SK-N-SH (cell line): ENCODE data around the gene BLOC1S3. TPM values are rescaled to one million over a fixed set of nuclear protein-coding genes. Genes with fewer than 3 reads are reported as not detected.

Experiments
- CTCF ChIA-PET: fragments of 300-600, 350-600 bp; formaldehyde crosslinking; extraction: SDS; loops from one replicate; lab custom pipeline; 2021; lab: Yijun Ruan, JAX
- POLR2A ChIA-PET: fragments of 350-600 bp; sonication (Branson Sonifier 250); formaldehyde crosslinking; extraction: SDS; loops from one replicate; lab custom pipeline; 2020; ENCODE audit warnings: antibody characterized with exemption, inconsistent platforms; lab: Yijun Ruan, JAX
- DNase-seq: peaks from one replicate; pipeline ENCODE4 v3.0.0; 2012
- H2AFZ ChIP-seq: fragments of 200-600 bp; sonication (generic); 2 replicates; pipeline ENCODE4 v1.8.1; 2016; ENCODE audit warnings: antibody characterized with exemption, mild to moderate bottlenecking, low read depth
- H3F3A ChIP-seq: fragments of 200-600 bp; sonication (generic); replicated peaks from 2 replicates; pipeline ENCODE3; 2016; ENCODE audit warnings: antibody characterized with exemption, mild to moderate bottlenecking; ENCODE audit not compliant: insufficient read depth
- H3K27ac ChIP-seq, 2 experiments: fragments of 200-500 bp in 1 of 2; fragments of 200-600 bp in 1 of 2; sonication (Bioruptor generic) in 1 of 2; sonication (generic), shearing (Covaris generic) in 1 of 2; 2 replicates each; pipeline versions ENCODE4 v1.5.1 to v1.6.1; 2014 to 2016; ENCODE audit warnings: low read depth in 2 of 2, inconsistent platforms in 1 of 2, low read length in 1 of 2, mild to moderate bottlenecking in 1 of 2, mixed read lengths in 1 of 2
- H3K27me3 ChIP-seq: fragments of 200-600 bp; sonication (generic), shearing (Covaris generic); 2 replicates; pipeline ENCODE4 v1.6.1; 2016; ENCODE audit warnings: mixed run types; ENCODE audit not compliant: insufficient read depth
- H3K36me3 ChIP-seq, 2 experiments: fragments of 200-500 bp in 1 of 2; fragments of 200-600 bp in 1 of 2; sonication (Bioruptor generic) in 1 of 2; sonication (generic) in 1 of 2; replicated peaks in 1 of 2; 2 replicates each; pipeline versions ENCODE3 to v1.5.1; 2014 to 2016; ENCODE audit warnings: low read length in 1 of 2, mild to moderate bottlenecking in 1 of 2; ENCODE audit not compliant: insufficient read depth in 2 of 2, control insufficient read depth in 1 of 2
- H3K4me1 ChIP-seq, 2 experiments: fragments of 200-500 bp in 1 of 2; fragments of 200-600 bp in 1 of 2; sonication (Bioruptor generic) in 1 of 2; sonication (generic), shearing (Covaris generic) in 1 of 2; 2 replicates each; pipeline versions ENCODE4 v1.5.1 to v1.6.1; 2014 to 2016; ENCODE audit warnings: low read depth in 1 of 2, low read length in 1 of 2, mixed run types in 1 of 2; ENCODE audit not compliant: insufficient read depth in 2 of 2, control insufficient read depth in 1 of 2
- H3K4me2 ChIP-seq: fragments of 200-600 bp; sonication (generic), shearing (Covaris generic); 2 replicates; pipeline ENCODE4 v1.6.1; 2017; ENCODE audit warnings: mixed run types
- H3K4me3 ChIP-seq, 2 experiments: fragments of 200-500 bp in 1 of 2; fragments of 200-600 bp in 1 of 2; sonication (Bioruptor generic) in 1 of 2; sonication (generic), shearing (Covaris generic) in 1 of 2; 2 replicates each; pipeline versions ENCODE4 v1.5.1 to v1.8.1; 2014 to 2016; ENCODE audit warnings: low read depth in 2 of 2, inconsistent platforms in 1 of 2, low read length in 1 of 2, mild to moderate bottlenecking in 1 of 2, mixed read lengths in 1 of 2, moderate library complexity in 1 of 2
- H3K79me2 ChIP-seq: fragments of 200-600 bp; sonication (generic); 2 replicates; pipeline ENCODE4 v1.8.1; 2017; ENCODE audit warnings: mild to moderate bottlenecking; ENCODE audit not compliant: insufficient read depth
- H3K9ac ChIP-seq: fragments of 200-600 bp; sonication (generic); 2 replicates; pipeline ENCODE4 v1.6.1; 2017; ENCODE audit warnings: mixed run types
- H3K9me2 ChIP-seq: fragments of 200-600 bp; sonication (generic); 2 replicates; pipeline ENCODE4 v1.6.1; 2017; ENCODE audit warnings: mixed run types
- H3K9me3 ChIP-seq: fragments of 200-600 bp; sonication (generic); 2 replicates; pipeline ENCODE4 v1.6.1; 2017; ENCODE audit warnings: mixed run types, mild to moderate bottlenecking, moderate library complexity
- H4K20me1 ChIP-seq: fragments of 200-600 bp; sonication (generic); 2 replicates; pipeline ENCODE4 v1.6.1; 2017; ENCODE audit warnings: mild to moderate bottlenecking, mixed run types; ENCODE audit not compliant: insufficient read depth
- CHD2 ChIP-seq: fragments of 150-350 bp; IDR thresholded peaks from 2 replicates; pipeline ENCODE4 v1.6.1; 2018; ENCODE audit warnings: low read length; ENCODE audit not compliant: partially characterized antibody
- ELF1 ChIP-seq: IDR thresholded peaks from 2 replicates; pipeline ENCODE4 v1.4.0; 2012
- EZH2phosphoT487 ChIP-seq: fragments of 200-600 bp; sonication (generic); IDR thresholded peaks from 2 replicates; pipeline ENCODE4 v1.6.1; 2017; ENCODE audit warnings: low read depth, mixed run types, mild to moderate bottlenecking, antibody characterized with exemption, moderate library complexity, borderline replicate concordance
- FOSL2 ChIP-seq: IDR thresholded peaks from 2 replicates; pipeline ENCODE4 v1.4.0; 2012; ENCODE audit warnings: low read depth, mild to moderate bottlenecking, moderate library complexity, borderline replicate concordance
- FOXJ3 ChIP-seq: sonication (generic); formaldehyde crosslinking; IDR thresholded peaks from 2 replicates; pipeline ENCODE4 v1.5.1; 2020; ENCODE audit warnings: mild to moderate bottlenecking, missing genetic modification reagents
- GATA2 ChIP-seq: sonication (generic); formaldehyde crosslinking; IDR thresholded peaks from 2 replicates; pipeline ENCODE4 v1.5.0; 2020; ENCODE audit warnings: mild to moderate bottlenecking, missing genetic modification reagents
- NFIC ChIP-seq: IDR thresholded peaks from 2 replicates; pipeline ENCODE4 v1.4.0; 2012; ENCODE audit warnings: borderline replicate concordance
- NRF1 ChIP-seq: IDR thresholded peaks from 2 replicates; pipeline ENCODE4 v1.6.1; 2012; ENCODE audit warnings: low read depth, mild to moderate bottlenecking, low read length
- RAD21 ChIP-seq: IDR thresholded peaks from 2 replicates; pipeline ENCODE4 v1.6.1; 2012; ENCODE audit warnings: mild to moderate bottlenecking, low read length
- RCOR1 ChIP-seq: fragments of 150-350 bp; IDR thresholded peaks from 2 replicates; pipeline ENCODE4 v1.6.1; 2017; ENCODE audit warnings: antibody characterized with exemption, low read length
- RFX5 ChIP-seq: IDR thresholded peaks from 2 replicates; pipeline ENCODE4 v1.6.1; 2012; ENCODE audit warnings: mild to moderate bottlenecking, improper control_type of control experiment, low read length
- TCF12 ChIP-seq: IDR thresholded peaks from 2 replicates; pipeline ENCODE4 v1.4.0; 2012
- TEAD4 ChIP-seq: IDR thresholded peaks from 2 replicates; pipeline ENCODE4 v1.4.0; 2012; ENCODE audit warnings: mild to moderate bottlenecking, borderline replicate concordance; ENCODE audit not compliant: insufficient read depth
- whole genome bisulfite sequencing: methylation state at CpG from one replicate; pipeline ENCODE4 v1.1.6; 2017; ENCODE audit warnings: low lambda C conversion rate; 5-methylcytosine and 5-hydroxymethylcytosine counted together
- polyA plus RNA-seq, 3 experiments: library from polyadenylated mRNA; depleted of rRNA; stranded (reverse); fragments of >200 nt; gene quantifications; 2 replicates each; pipeline ENCODE4 v1.2.3, GENCODE V29; 2012
- TF ChIP-seq, protein P1 (sequence below): fragments of 150-350 bp; IDR thresholded peaks from 2 replicates; pipeline ENCODE4 v1.6.1; 2016; ENCODE audit warnings: mild to moderate bottlenecking, low read depth, low read length
- TF ChIP-seq, protein P2 (sequence below): IDR thresholded peaks from 2 replicates; pipeline ENCODE4 v1.4.0; 2012; ENCODE audit warnings: low read depth, borderline replicate concordance
- TF ChIP-seq, protein P3 (sequence below): IDR thresholded peaks from 2 replicates; pipeline ENCODE4; 2012
- TF ChIP-seq, protein P4 (sequence below): IDR thresholded peaks from 2 replicates; pipeline ENCODE4 v1.4.0; 2012; ENCODE audit warnings: low read depth, borderline replicate concordance

The BLOC1S3 gene
- polyA plus RNA-seq, 1 of the 3 experiments (the other 2 are of a cell fraction): 3.0 TPM

DNA sequence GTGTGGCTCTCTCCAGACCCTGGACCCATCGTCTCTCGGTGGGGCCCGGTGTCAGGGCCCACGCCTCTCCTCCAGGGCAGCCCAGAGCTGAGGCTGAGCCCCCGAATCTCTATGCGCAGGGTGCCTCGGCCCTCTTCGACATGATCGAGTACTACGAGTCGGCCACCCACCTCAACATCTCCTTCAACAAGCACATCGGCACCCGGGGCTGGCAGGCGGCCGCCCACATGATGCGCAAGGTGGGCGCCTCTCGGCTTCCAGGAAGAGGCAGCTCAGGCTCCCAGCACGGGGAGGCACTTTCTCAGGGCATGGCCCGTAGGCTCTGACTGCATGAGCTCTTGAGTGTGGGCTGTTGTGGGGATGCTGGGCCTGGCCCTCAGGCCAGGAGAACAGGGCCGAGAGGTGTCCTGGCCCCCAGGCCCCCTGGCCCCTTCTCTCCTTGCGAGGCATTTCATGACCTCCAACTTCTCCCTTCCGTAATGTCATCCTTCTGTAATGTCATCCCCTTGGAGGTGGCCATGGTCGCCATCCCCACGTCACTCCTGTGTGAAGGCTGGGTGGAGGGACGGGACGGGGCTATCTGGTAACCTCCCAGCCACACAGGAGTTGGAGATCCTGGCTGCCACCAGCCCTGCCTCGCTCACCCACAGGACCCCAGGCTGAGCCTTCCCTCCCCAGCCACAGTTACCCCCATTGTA, 37.2 kb upstream of the BLOC1S3 start:
- no peak for DNase-seq
- Histone ChIP-seq H3K9me3 (no peaks in the 10 kb centered on the region), H3K9ac (no peak overlapping the region), H3K27me3 (no peaks in the 10 kb centered on the region), H3K27ac (no peak overlapping the region), H3K36me3 (peaks cover 0 to 37% of the 10 kb centered on the region in 2 experiments), H3K4me3 (no peak overlapping the region), H4K20me1 (0 out of 2 replicates have a peak, but pooled peaks cover 9% of the 10 kb centered on the region), H2AFZ (no peak overlapping the region), H3K79me2 (peaks cover 18% of the 10 kb centered on the region; the same call in 1 of the 2 replicates), H3K9me2 (no peaks in the 10 kb centered on the region)
- ChIA-PET CTCF (interaction anchor here (0.7 to 2.0 kb wide), 3 partner anchors 11 to 197 kb away, joined by 3 to 8 read pairs (median 7); no protein-coding TSS in a partner anchor), POLR2A (no interaction called here)
- 96% methylated on average over 26 of the region's 28 CpGs for WGBS
- TF ChIP-seq, protein P1, sequence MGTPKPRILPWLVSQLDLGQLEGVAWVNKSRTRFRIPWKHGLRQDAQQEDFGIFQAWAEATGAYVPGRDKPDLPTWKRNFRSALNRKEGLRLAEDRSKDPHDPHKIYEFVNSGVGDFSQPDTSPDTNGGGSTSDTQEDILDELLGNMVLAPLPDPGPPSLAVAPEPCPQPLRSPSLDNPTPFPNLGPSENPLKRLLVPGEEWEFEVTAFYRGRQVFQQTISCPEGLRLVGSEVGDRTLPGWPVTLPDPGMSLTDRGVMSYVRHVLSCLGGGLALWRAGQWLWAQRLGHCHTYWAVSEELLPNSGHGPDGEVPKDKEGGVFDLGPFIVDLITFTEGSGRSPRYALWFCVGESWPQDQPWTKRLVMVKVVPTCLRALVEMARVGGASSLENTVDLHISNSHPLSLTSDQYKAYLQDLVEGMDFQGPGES: no peak
- no peak for TF ChIP-seq GATA2
- TF ChIP-seq CHD2: no peak
- no peak for TF ChIP-seq FOSL2
- TF ChIP-seq, protein P2, sequence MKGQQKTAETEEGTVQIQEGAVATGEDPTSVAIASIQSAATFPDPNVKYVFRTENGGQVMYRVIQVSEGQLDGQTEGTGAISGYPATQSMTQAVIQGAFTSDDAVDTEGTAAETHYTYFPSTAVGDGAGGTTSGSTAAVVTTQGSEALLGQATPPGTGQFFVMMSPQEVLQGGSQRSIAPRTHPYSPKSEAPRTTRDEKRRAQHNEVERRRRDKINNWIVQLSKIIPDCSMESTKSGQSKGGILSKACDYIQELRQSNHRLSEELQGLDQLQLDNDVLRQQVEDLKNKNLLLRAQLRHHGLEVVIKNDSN: no peak
- no peak for TF ChIP-seq RFX5
- TF ChIP-seq NFIC: no peak
- no peak for TF ChIP-seq EZH2phosphoT487
- TF ChIP-seq NRF1: no peak
- TF ChIP-seq ELF1: no peak
- TF ChIP-seq, protein P3, sequence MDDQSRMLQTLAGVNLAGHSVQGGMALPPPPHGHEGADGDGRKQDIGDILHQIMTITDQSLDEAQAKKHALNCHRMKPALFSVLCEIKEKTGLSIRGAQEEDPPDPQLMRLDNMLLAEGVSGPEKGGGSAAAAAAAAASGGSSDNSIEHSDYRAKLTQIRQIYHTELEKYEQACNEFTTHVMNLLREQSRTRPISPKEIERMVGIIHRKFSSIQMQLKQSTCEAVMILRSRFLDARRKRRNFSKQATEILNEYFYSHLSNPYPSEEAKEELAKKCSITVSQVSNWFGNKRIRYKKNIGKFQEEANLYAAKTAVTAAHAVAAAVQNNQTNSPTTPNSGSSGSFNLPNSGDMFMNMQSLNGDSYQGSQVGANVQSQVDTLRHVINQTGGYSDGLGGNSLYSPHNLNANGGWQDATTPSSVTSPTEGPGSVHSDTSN: no peak
- no peak for TF ChIP-seq RCOR1
- TF ChIP-seq TCF12: no peak
- TF ChIP-seq, protein P4, sequence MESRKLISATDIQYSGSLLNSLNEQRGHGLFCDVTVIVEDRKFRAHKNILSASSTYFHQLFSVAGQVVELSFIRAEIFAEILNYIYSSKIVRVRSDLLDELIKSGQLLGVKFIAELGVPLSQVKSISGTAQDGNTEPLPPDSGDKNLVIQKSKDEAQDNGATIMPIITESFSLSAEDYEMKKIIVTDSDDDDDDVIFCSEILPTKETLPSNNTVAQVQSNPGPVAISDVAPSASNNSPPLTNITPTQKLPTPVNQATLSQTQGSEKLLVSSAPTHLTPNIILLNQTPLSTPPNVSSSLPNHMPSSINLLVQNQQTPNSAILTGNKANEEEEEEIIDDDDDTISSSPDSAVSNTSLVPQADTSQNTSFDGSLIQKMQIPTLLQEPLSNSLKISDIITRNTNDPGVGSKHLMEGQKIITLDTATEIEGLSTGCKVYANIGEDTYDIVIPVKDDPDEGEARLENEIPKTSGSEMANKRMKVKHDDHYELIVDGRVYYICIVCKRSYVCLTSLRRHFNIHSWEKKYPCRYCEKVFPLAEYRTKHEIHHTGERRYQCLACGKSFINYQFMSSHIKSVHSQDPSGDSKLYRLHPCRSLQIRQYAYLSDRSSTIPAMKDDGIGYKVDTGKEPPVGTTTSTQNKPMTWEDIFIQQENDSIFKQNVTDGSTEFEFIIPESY: no peak
- no peak for TF ChIP-seq RAD21
- no peak for TF ChIP-seq TEAD4
- no peak for TF ChIP-seq FOXJ3 (CRISPR knock-in tag)
- TF ChIP-seq, all 33 proteins: peak for 0
- Histone ChIP-seq H3K4me2 (no peak overlapping the region), H3K4me1 (peaks cover 0 to 21% of the 10 kb centered on the region in 2 experiments; a peak in 1 of 4 replicates), H3F3A (no peaks in the 10 kb centered on the region)
